22Rv1 (cell line): ENCODE results near the gene BRF1.

Experiments used
- ZFX ChIP-seq: fragments of 450-650 bp; IDR thresholded peaks from 2 replicates; pipeline ENCODE4 v1.6.1; 2017; ENCODE audit warnings: antibody characterized with exemption, borderline replicate concordance
- TF ChIP-seq, protein P1 (sequence below): fragments of 450-650 bp; IDR thresholded peaks from 2 replicates; pipeline ENCODE4 v1.5.1; 2017; ENCODE audit warnings: mild to moderate bottlenecking

DNA sequence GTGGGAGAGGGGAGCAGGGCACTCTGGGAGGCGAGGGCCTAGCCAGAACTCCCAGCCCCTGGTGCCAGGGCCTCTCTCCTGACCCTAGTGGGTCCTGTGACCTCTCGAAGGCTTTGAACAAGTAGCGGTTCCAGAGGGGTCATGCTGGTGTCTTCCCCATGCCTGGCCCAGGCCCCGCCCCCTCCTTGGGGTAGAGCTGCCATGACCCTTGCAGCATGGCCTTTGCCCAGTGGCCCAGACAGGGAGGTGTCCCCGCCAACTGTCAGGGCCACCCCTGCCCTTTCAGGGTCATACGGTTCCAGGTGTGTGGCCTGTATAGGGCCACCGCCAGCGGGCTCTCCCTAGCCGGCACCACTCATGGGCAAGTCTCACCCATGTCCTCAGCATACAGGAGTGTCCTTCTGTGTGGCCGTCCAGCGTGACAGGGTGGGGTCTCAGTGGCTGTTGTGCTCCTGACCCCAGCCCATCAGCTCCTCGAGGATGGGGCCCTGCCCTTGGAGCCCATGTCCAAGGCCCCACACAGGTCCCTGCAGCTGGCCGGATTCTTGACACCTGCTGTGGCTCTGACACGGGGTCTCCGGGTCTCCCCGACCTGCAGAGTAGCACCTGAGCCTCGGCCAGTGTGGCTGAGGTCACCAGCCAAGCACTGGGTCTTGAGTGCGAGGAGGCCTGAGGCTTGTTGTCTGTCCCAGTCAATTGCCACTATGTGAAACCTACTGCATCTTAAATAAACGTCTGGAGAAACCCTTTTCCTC, 48.3 kb upstream of the BRF1 start:
- TF ChIP-seq, protein P1, sequence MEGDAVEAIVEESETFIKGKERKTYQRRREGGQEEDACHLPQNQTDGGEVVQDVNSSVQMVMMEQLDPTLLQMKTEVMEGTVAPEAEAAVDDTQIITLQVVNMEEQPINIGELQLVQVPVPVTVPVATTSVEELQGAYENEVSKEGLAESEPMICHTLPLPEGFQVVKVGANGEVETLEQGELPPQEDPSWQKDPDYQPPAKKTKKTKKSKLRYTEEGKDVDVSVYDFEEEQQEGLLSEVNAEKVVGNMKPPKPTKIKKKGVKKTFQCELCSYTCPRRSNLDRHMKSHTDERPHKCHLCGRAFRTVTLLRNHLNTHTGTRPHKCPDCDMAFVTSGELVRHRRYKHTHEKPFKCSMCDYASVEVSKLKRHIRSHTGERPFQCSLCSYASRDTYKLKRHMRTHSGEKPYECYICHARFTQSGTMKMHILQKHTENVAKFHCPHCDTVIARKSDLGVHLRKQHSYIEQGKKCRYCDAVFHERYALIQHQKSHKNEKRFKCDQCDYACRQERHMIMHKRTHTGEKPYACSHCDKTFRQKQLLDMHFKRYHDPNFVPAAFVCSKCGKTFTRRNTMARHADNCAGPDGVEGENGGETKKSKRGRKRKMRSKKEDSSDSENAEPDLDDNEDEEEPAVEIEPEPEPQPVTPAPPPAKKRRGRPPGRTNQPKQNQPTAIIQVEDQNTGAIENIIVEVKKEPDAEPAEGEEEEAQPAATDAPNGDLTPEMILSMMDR = no peak
- no peak for TF ChIP-seq ZFX
